ENCODE measurements around the gene PTPN7.

GRCh38 chr1:202130297-202130721, 30.1 kb downstream of the PTPN7 start:
- TF ChIP-seq CTCF (IDR thresholded peaks at IDR 0.05) (no peak), ZFX (IDR thresholded peaks at IDR 0.05; ENCODE audit: borderline replicate concordance) (no peak)

Data from 22Rv1 (cell line).